Ishikawa (cell line): Measurements from ENCODE around the gene SLC26A4.

Experiments
- EP300 ChIP-seq: IDR thresholded peaks from 2 replicates; pipeline ENCODE4 v1.6.1; 2012; ENCODE audit warnings: borderline replicate concordance
- TAF1 ChIP-seq: IDR thresholded peaks from 2 replicates; pipeline ENCODE4 v1.6.1; 2012; ENCODE audit warnings: low read depth, mild to moderate bottlenecking
- TCF12 ChIP-seq: IDR thresholded peaks from 2 replicates; pipeline ENCODE4 v1.6.1; 2012; ENCODE audit warnings: low read depth
- YY1 ChIP-seq: IDR thresholded peaks from 2 replicates; pipeline ENCODE4 v1.6.1; 2012; ENCODE audit warnings: low read depth
- ZBTB7A ChIP-seq: IDR thresholded peaks from 2 replicates; pipeline ENCODE4 v1.6.1; 2012; ENCODE audit warnings: low read depth
- TF ChIP-seq, protein P1 (sequence below): IDR thresholded peaks from 2 replicates; pipeline ENCODE4 v1.6.1; 2012
- TF ChIP-seq, protein P2 (sequence below): IDR thresholded peaks from 2 replicates; pipeline ENCODE4 v1.6.1; 2012
- TF ChIP-seq, protein P3 (sequence below): IDR thresholded peaks from 2 replicates; pipeline ENCODE4 v1.6.1; 2012; ENCODE audit warnings: low read depth, mild to moderate bottlenecking

DNA sequence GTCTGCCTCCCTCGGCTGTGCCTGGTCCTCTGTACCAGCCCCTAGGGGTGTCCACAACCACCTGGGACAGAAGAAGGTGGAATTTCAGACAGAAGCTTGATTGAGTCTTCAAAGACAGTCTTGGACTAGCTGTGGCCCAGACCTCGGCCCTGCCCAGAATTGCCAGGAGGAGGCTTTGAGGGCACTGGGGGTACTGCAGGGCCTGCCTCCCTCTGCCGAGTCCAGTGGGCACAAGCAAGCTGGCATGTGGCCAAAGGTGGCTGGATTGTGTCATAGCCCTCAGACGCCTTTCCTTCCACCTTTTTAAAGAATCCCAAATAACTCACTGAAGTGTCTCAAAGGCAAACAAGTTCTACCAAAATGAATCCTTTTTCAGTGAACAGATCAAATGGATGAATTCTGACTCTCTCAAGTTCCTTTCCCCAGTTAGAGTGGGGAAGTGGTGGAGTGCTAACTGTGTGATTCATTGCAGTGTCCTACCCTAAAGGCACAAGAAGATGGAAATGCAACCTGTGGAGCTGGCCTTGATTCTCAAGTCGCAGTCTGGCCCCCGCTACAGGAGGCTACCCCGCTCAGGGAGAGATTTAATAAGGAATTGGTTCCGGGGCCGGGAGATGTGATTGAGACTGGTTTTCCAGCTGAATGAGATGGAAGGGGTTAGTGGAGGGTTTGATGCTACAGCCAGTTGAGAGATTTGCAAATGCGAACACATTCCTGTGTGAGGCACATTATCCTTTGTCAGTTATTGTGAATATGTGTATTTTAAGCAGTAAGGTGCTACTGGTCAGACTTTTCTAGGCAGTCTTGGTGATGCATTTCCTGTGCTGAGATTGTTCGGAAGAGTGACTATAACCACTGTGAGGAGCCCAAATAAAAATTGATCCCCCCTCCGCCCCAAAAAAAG is 28.8 kb upstream of the SLC26A4 start:
- TF ChIP-seq TCF12 (no peak), ZBTB7A (no peak), EP300 (no peak), YY1 (no peak), TAF1 (no peak)
- TF ChIP-seq, protein P1, sequence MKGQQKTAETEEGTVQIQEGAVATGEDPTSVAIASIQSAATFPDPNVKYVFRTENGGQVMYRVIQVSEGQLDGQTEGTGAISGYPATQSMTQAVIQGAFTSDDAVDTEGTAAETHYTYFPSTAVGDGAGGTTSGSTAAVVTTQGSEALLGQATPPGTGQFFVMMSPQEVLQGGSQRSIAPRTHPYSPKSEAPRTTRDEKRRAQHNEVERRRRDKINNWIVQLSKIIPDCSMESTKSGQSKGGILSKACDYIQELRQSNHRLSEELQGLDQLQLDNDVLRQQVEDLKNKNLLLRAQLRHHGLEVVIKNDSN = no peak
- TF ChIP-seq, protein P2, sequence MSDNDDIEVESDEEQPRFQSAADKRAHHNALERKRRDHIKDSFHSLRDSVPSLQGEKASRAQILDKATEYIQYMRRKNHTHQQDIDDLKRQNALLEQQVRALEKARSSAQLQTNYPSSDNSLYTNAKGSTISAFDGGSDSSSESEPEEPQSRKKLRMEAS = no peak
- TF ChIP-seq, protein P3, sequence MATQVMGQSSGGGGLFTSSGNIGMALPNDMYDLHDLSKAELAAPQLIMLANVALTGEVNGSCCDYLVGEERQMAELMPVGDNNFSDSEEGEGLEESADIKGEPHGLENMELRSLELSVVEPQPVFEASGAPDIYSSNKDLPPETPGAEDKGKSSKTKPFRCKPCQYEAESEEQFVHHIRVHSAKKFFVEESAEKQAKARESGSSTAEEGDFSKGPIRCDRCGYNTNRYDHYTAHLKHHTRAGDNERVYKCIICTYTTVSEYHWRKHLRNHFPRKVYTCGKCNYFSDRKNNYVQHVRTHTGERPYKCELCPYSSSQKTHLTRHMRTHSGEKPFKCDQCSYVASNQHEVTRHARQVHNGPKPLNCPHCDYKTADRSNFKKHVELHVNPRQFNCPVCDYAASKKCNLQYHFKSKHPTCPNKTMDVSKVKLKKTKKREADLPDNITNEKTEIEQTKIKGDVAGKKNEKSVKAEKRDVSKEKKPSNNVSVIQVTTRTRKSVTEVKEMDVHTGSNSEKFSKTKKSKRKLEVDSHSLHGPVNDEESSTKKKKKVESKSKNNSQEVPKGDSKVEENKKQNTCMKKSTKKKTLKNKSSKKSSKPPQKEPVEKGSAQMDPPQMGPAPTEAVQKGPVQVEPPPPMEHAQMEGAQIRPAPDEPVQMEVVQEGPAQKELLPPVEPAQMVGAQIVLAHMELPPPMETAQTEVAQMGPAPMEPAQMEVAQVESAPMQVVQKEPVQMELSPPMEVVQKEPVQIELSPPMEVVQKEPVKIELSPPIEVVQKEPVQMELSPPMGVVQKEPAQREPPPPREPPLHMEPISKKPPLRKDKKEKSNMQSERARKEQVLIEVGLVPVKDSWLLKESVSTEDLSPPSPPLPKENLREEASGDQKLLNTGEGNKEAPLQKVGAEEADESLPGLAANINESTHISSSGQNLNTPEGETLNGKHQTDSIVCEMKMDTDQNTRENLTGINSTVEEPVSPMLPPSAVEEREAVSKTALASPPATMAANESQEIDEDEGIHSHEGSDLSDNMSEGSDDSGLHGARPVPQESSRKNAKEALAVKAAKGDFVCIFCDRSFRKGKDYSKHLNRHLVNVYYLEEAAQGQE = no peak
